GM18526 (cell line): ENCODE results near the gene CHST8.

Source experiments
- POLR2A ChIP-seq: IDR thresholded peaks from 3 replicates; pipeline ENCODE4 v1.6.1; 2011; ENCODE audit not compliant: insufficient read length; ENCODE audit errors: extremely low read depth

Gene CHST8

DNA sequence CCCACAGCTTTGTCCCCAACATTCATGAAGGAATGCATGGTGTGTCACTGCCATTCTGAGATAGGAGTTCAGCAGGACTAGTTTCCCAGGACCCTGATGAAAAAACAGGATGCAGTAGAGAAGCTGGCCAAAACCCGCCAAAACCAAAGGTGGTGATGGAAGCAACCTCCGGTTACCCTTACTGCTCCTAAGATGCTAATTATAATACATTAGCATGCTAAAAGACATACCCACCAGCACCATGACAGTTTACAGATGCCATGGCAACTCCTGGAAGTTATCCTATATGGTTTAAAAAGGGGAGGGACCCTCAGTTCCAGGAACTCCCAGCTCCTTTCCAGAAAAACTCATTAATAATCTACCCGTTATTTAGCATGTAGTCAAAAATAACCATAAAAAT lies 115.0 kb downstream of the CHST8 start:
- TF ChIP-seq POLR2A, result no peak

DNA sequence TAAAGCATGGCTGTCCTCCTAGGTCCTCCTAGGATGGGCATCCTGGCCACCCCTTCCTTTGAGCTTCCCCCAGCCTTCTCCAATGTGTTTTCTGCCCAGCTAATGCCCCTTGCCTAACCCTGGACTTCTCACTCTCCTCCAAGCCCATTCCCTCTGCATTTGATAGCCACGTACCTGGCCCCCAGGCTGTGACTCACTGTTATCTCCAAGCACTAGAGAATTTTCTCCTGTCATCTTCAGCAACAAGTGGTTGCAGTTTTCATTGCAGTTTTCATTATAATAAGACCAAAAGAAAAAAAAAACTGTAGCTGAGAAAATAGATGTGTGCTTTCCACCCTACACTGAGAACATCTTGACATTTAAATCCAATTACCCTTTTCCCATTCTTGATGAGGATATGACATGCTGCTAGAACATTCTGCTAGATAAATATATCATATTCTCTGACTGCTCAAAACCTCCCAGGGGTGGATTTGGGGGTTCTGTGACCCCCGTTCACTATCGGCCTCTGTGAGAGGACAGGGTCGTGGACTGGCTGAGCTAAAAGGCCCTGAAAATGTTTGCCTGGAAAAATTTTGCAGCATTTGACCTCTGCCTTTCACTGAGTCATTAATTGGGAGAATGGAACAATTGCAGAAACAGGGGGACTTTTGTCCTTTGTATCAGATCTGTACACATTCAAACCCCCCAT lies 116.1 kb downstream of the CHST8 start:
- no peak for TF ChIP-seq POLR2A

DNA sequence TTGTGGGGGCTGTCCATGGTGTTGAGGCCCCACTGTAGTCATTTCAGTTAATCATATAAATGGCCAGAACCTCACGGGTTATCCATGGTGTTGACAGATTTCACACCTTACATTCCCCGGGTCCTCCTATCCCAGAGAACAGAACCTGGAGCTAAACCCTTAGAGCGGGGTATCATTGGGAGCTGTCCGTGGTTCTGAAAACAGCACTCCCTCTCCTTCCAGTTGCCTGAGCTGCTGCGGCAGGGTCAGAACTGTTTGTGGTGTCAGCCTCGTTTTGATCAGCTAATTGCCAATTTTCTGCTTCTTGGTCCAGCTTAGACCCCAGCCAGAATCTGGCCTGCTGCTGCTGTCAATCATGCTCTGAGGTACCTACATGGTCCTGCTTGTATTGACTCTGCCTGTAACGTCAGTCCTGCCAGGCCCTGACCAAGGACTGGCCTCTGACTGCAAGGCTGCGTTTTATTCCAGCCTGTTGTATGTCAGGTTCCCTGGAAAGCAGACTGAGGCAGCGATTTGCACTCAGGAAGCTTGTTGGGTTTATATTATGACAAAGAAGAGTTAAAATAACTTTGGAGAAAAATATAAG lies 119.2 kb downstream of the CHST8 start:
- TF ChIP-seq POLR2A, result no peak

DNA sequence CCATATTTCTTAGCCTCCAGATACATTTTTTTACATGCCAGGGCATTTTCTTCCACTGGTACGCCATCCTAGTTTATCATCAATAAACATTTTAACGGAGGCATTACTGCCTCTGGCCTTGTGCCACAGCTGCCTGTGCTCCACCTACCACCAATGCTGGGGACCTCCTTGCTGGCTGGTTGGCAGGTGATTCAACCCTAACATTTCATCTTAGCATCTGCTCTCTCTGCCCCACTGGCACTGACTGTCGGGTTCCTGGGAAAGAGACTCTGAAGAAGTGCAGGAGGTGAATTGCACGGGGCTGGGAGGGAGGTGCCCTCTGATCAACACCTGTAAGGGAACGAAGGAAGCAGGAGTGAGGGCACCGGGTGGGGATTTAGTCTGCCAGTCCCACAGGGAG lies 123.5 kb downstream of the CHST8 start:
- TF ChIP-seq POLR2A, result no peak

DNA sequence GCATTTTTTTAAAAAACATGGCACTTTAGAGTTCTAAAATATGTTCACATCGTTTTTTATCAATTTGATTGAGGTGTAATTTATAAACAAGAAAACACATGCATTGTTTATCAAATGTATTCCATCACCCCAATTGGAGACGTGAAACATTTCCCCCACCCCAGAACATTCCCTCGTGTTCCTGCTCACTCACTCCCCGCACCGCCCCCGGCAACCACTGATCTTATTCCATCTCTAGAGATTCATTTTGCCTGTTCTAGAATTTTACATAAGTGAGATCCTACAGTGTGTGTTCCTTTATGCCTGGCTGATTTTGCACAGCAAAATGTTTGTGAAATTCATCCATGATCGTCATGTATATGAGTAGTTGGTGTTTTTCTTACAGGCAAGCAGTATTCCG lies 124.4 kb downstream of the CHST8 start:
- TF ChIP-seq POLR2A, result no peak

DNA sequence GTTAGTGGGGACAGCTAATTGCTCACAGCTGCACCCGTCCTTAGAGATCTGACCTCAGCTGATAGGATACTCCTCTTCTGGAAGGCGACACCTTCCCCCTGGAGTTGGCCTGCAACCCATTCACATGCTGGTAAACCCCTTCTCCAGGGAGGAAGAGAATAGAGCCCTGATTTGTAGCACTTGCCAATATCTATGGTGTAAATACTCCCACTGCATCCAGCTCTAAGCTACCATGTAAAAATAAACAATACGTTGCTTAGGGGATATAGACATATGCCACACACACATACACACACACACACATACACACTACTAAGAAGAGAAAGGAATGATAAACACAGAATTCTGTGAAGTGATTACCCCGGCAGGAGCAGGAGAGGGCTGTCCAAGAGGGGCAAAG lies 125.5 kb downstream of the CHST8 start:
- no peak for TF ChIP-seq POLR2A

DNA sequence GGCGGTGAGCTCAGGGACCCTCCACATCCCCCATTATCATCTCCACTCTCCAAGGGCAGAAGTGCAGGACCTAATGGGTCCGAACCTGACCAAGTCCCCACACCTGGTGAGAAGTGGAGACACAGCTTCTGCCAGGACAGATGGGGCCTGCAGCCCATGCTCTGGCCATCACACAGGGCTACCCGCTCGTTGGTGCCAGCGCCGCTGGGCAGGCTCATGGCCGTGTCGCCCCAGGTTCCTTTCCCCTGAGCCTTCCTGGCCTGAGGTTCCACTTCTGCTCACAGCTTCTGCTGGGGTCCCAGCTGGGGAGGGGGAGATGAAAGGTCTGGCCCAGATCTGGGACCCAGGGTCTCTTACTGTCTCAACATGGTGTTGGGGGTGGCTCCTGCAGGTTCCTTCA lies 126.5 kb downstream of the CHST8 start:
- no peak for TF ChIP-seq POLR2A

DNA sequence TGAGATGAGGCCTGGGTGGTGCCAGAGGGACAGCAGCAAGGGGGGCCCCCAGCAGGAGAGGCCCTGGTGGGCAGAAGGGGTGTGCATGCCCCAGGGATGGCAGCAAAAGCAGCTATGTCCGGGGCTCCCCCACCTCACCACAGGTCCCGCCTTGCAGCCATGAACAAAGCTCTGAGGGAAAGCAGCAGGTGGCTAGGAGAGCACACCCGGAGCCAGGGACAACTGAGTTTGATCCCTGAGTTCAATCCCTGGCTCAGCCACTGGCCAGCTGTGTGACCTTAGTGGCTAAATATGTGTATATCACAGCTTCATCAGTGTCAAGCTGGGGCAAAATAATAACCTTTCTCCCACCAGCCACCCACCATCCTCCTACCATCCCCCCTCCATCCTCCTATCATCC lies 127.3 kb downstream of the CHST8 start:
- TF ChIP-seq POLR2A, result no peak

DNA sequence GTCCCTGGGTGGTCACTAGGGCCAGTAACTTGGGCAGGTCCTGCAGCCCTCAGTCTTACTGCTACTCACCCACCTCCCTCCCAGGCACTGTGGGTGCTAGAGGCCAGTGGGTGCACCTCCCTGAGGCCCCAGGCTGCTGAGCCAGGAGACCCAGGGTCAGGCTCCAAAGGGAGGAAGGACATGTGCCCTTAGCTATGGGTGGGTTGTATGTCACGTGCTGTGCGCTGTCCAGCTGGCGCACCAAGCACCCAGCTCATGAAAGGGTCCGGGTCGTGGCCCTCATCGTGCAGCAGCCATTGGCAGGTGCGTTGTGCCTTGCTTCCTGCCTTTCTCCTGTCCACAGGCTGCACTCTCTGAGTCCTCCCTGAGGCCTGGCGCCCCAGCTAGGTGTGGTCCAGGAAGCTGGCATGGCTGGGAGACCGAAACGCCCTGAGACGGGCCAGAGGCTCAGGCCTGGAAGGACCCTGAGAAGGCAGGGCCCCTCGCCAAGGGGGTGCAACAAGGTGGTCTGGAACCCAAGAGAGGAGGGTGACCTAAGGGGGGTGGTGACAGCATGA lies 127.9 kb downstream of the CHST8 start:
- TF ChIP-seq POLR2A, result no peak

DNA sequence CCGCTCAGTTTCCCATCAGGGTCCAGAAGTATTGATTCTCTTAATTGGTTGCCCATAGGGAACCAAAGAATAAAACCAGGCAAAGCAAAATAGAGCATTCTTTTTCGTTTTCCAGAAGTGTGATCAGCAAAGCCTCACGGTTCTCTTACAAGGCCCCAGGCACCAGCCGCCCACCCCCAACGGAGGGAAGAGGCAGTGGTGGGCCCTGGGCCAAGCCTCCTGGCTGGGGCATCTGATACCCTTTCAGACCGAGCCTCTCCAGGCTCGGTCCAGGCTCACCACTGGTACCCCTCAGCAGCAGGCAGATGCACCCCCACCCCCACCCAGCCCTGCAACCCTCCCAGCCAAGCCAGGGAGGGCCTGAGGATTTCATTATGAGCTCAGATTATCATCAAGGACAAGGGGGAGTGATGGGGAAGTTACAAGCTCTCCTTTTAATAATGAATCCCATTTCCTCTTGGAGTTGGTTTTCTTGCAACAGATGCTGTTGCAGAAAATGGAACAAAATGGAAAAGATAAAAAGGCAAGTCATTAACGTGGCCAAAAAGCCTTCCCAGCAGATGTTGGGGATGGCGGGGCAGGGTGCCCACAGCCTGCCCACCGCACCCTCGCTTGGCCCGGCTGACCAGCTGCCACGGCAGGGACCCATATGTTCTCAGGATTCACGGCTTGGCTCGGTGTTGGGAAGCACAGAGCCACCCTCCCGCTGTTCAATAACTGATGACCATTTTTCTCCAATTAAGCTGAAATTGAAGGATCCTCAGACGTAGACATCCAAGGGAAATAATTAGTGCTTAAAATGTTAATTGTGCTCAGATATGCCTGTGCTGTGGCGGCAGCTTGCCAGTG lies 129.1 kb downstream of the CHST8 start:
- TF ChIP-seq POLR2A, result no peak

DNA sequence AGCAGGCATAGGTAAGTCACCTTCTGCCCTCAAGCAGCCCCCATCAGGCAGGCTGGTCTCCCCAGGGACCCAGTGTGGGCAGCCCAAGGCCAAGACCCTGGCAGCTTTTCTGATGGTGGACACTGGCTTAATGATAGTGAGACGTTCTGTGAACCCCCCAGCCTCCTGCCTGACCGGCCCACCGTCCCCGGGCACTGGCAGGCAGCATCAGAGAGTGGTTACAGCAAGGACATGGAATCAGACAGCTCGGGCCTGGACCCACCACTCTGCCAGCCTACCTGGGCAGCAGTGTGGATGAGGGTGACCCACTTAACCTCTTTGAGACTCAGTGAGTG lies 129.7 kb downstream of the CHST8 start:
- no peak for TF ChIP-seq POLR2A

DNA sequence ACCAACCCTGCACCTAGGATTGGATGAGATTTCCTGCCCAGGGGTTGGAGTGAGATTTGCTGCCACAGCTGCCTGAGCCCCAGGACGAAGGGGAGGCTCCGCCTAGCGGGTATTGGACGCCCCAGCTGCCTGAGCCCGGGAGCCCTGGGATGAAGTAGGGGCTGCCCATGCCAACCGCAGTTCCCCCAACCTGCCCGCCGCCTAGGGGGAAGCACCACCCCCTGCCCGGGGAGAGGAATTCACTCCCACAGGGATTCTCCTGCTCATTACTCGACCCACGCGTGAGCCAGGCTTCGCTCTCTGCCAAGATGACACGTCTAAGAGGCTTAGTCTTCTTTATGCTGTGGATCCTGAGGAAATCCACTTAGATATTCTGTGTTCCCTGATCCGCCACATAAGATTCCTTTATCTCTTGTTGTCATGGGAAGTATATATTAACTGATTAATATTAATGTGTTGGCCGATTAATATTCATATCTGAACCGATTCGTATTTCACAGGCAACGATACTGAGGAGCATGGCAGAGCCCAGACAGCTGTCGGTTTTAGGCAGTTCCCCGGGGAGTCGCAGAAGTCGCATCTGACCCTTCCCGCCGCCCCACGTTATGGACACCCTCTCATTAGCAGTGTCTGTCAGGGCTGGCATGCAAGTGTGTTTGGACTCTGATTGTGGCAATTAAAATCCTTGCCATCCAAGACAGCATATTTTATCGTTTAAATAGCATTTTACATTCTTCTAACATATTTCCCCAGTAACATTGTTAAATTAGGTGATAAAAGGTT lies 130.5 kb downstream of the CHST8 start:
- TF ChIP-seq POLR2A, result no peak

DNA sequence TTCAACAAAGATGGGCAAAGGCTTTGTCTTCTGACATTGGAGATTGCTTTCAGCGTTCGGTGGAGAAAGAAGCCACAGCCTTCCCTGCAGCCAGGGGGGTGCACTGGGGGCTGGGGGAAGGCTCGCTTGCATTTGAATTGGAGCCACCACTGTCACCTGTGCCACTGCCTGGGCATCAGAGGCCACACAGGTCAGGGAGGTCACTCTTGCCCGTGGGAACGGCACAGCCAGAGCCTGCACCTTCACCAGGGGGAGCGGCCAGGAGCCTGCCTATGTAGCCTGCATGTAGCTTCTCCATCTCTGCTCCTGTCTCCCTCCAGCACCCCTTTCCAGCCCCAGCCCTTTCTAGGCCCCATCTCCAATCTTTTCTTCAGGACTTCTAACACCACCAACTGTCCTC lies 131.2 kb downstream of the CHST8 start:
- TF ChIP-seq POLR2A, result no peak

DNA sequence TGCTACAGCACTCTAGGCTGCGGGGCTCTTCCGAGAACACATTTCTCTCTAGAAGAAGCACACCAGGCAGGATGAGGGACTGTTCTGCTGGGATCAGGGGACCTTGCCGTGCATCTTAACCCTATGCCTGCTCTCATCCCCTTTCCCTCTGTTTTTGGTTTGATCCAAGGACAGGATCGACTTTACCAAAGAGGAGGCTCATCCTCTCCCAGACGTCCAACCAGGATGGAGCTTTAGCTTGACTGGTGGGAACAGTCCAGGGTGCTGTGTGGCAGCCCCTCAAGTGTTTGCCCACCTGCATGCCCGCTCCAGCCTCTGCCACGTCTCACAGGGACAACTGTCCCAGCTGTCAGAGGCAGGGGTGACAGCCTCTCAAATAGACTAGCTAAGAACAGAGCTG lies 132.6 kb downstream of the CHST8 start:
- no peak for TF ChIP-seq POLR2A
